IPS-20b (cell line): ENCODE data around the gene IQSEC1.

ENCODE experiments used
- H3K27ac ChIP-seq: one replicate; pipeline ENCODE4 v1.5.1; 2013; ENCODE audit warnings: low read length
- H3K27me3 ChIP-seq: 2 replicates; pipeline ENCODE4 v1.6.1; 2013; ENCODE audit warnings: mild to moderate bottlenecking, low read length, inconsistent platforms; ENCODE audit not compliant: insufficient read depth
- H3K36me3 ChIP-seq: 2 replicates; pipeline ENCODE4 v1.6.1; 2013; ENCODE audit warnings: low read depth, mild to moderate bottlenecking, inconsistent platforms, low read length, moderate library complexity; ENCODE audit not compliant: insufficient read depth
- H3K4me1 ChIP-seq: 2 replicates; pipeline ENCODE4 v1.6.1; 2013; ENCODE audit warnings: mild to moderate bottlenecking, control low read depth, inconsistent platforms, low read length, moderate library complexity; ENCODE audit not compliant: insufficient read depth
- H3K4me3 ChIP-seq: 2 replicates; pipeline ENCODE4 v1.5.1; 2013; ENCODE audit warnings: mild to moderate bottlenecking, low read length, inconsistent platforms
- H3K9ac ChIP-seq: 2 replicates; pipeline ENCODE4 v1.6.1; 2013; ENCODE audit warnings: low read depth, mild to moderate bottlenecking, inconsistent platforms, low read length, moderate library complexity
- H3K9me3 ChIP-seq: 2 replicates; pipeline ENCODE4 v1.6.1; 2013; ENCODE audit warnings: mild to moderate bottlenecking, low read depth, low read length, inconsistent platforms; ENCODE audit not compliant: insufficient read depth

IQSEC1 gene

GRCh38 chr3:13071695-13072094, 1.5 kb downstream of the IQSEC1 start:
- H3K9ac ChIP-seq, result no peak overlapping the region
- no peaks in the 10 kb centered on the region for H3K36me3 ChIP-seq
- H3K27me3 ChIP-seq, result peaks cover 45% of the 10 kb centered on the region
- H3K9me3 ChIP-seq, result no peaks in the 10 kb centered on the region
- no peaks in the 10 kb centered on the region; the same call in 1 of the 2 replicates for H3K4me1 ChIP-seq
- H3K4me3 ChIP-seq, result no peak overlapping the region
- no peak overlapping the region for H3K27ac ChIP-seq

GRCh38 chr3:13070391-13071070, 2.7 kb downstream of the IQSEC1 start:
- no peaks in the 10 kb centered on the region for H3K36me3 ChIP-seq
- H3K4me1 ChIP-seq, result no peaks in the 10 kb centered on the region; the same call in 1 of the 2 replicates
- H3K27me3 ChIP-seq, result peaks cover 37% of the 10 kb centered on the region
- no peak overlapping the region for H3K9ac ChIP-seq
- H3K4me3 ChIP-seq, result no peak overlapping the region
- no peak overlapping the region for H3K27ac ChIP-seq
- no peaks in the 10 kb centered on the region for H3K9me3 ChIP-seq

GRCh38 chr3:13069495-13069894, 3.7 kb downstream of the IQSEC1 start:
- Histone ChIP-seq H3K27me3 (peaks cover 27% of the 10 kb centered on the region), H3K9me3 (no peaks in the 10 kb centered on the region), H3K9ac (no peak overlapping the region), H3K4me1 (no peaks in the 10 kb centered on the region; the same call in 1 of the 2 replicates), H3K4me3 (no peak overlapping the region), H3K27ac (no peak overlapping the region), H3K36me3 (no peaks in the 10 kb centered on the region)

- no peaks in the 10 kb centered on the region for H3K9me3 ChIP-seq
- no peak overlapping the region for H3K4me3 ChIP-seq
- H3K9ac ChIP-seq, result no peak overlapping the region
- H3K27me3 ChIP-seq, result peaks cover 16% of the 10 kb centered on the region; the same call in 1 of the 2 replicates
- no peak overlapping the region for H3K27ac ChIP-seq
- H3K36me3 ChIP-seq, result no peaks in the 10 kb centered on the region
- H3K4me1 ChIP-seq, result no peaks in the 10 kb centered on the region; the same call in 1 of the 2 replicates
These were observed 4.8 kb downstream of the IQSEC1 start for GRCh38 chr3:13068269-13069010.

- peaks cover 10% of the 10 kb centered on the region; the same call in 1 of the 2 replicates for H3K27me3 ChIP-seq
- no peak overlapping the region for H3K9ac ChIP-seq
- H3K4me1 ChIP-seq, result no peaks in the 10 kb centered on the region; the same call in 1 of the 2 replicates
- H3K9me3 ChIP-seq, result no peaks in the 10 kb centered on the region
- no peak overlapping the region for H3K27ac ChIP-seq
- H3K4me3 ChIP-seq, result no peak overlapping the region
- no peaks in the 10 kb centered on the region for H3K36me3 ChIP-seq
These were observed 5.5 kb downstream of the IQSEC1 start for GRCh38 chr3:13067778-13068177.

- no peak overlapping the region for H3K9ac ChIP-seq
- no peaks in the 10 kb centered on the region for H3K36me3 ChIP-seq
- H3K27ac ChIP-seq, result no peak overlapping the region
- no peak overlapping the region for H3K4me3 ChIP-seq
- no peaks in the 10 kb centered on the region for H3K4me1 ChIP-seq
- peaks cover under 1% of the 10 kb centered on the region; the same call in 1 of the 2 replicates for H3K27me3 ChIP-seq
- no peaks in the 10 kb centered on the region for H3K9me3 ChIP-seq
These were observed 6.4 kb downstream of the IQSEC1 start for GRCh38 chr3:13066834-13067233.

- Histone ChIP-seq H3K9ac (no peak overlapping the region), H3K36me3 (no peaks in the 10 kb centered on the region), H3K27ac (no peak overlapping the region), H3K27me3 (no peaks in the 10 kb centered on the region), H3K4me1 (no peaks in the 10 kb centered on the region), H3K9me3 (no peaks in the 10 kb centered on the region), H3K4me3 (no peak overlapping the region)
These were observed 7.0 kb downstream of the IQSEC1 start for GRCh38 chr3:13066236-13066635.

- Histone ChIP-seq H3K9ac (no peak overlapping the region), H3K4me3 (no peak overlapping the region), H3K4me1 (no peaks in the 10 kb centered on the region), H3K27me3 (no peaks in the 10 kb centered on the region), H3K9me3 (no peaks in the 10 kb centered on the region), H3K36me3 (no peaks in the 10 kb centered on the region), H3K27ac (no peak overlapping the region)
These were observed 7.5 kb downstream of the IQSEC1 start for GRCh38 chr3:13065727-13066126.

GRCh38 chr3:13064964-13065363, 8.3 kb downstream of the IQSEC1 start:
- Histone ChIP-seq H3K27ac (no peak overlapping the region), H3K9me3 (no peaks in the 10 kb centered on the region), H3K9ac (no peak overlapping the region)

GRCh38 chr3:13064159-13064868, 8.9 kb downstream of the IQSEC1 start:
- H3K36me3 ChIP-seq, result no peaks in the 10 kb centered on the region
- no peak overlapping the region for H3K9ac ChIP-seq
- no peak overlapping the region for H3K27ac ChIP-seq
- no peaks in the 10 kb centered on the region for H3K4me1 ChIP-seq
- H3K4me3 ChIP-seq, result no peak overlapping the region
- no peaks in the 10 kb centered on the region for H3K27me3 ChIP-seq
- no peaks in the 10 kb centered on the region for H3K9me3 ChIP-seq

More at GRCh38 chr3:13064964-13065363, 8.3 kb downstream of the IQSEC1 start:
- no peaks in the 10 kb centered on the region for H3K4me1 ChIP-seq
- H3K36me3 ChIP-seq, result no peaks in the 10 kb centered on the region
- H3K4me3 ChIP-seq, result no peak overlapping the region
- no peaks in the 10 kb centered on the region for H3K27me3 ChIP-seq

GRCh38 chr3:13063225-13063624, 10.0 kb downstream of the IQSEC1 start:
- no peaks in the 10 kb centered on the region for H3K36me3 ChIP-seq

More at GRCh38 chr3:13063225-13063624, 10.0 kb downstream of the IQSEC1 start:
- H3K9ac ChIP-seq, result no peak overlapping the region
- H3K9me3 ChIP-seq, result no peaks in the 10 kb centered on the region
- H3K4me1 ChIP-seq, result no peaks in the 10 kb centered on the region
- no peak overlapping the region for H3K27ac ChIP-seq
- no peaks in the 10 kb centered on the region for H3K27me3 ChIP-seq
- H3K4me3 ChIP-seq, result no peak overlapping the region
